ENCODE measurements around the gene TSHZ2.
"Not testable (repeated sequence)": the region's sequence is repeated elsewhere in the genome, so short reads cannot be mapped to it uniquely, and the experiment has no call there.

DNA sequence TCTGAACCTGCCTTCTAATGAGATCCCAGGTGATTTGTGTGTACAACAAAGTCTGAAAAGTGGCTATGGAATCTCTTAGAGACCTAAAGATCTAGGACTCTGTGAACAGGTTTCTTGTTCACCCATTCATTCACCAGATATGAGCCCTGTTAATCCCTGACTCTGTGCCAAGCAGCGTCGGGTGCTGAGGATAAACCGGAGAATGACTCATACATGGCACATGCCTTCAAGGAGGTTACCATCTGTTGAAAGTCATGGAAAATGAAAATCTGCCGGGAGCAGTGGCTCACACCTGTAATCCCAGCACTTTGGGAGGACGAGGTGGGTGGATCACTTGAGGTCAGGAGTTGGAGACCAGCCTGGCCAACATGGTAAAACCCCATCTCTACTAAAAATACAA, 549.3 kb downstream of the TSHZ2 start:
- TF ChIP-seq, protein P1, sequence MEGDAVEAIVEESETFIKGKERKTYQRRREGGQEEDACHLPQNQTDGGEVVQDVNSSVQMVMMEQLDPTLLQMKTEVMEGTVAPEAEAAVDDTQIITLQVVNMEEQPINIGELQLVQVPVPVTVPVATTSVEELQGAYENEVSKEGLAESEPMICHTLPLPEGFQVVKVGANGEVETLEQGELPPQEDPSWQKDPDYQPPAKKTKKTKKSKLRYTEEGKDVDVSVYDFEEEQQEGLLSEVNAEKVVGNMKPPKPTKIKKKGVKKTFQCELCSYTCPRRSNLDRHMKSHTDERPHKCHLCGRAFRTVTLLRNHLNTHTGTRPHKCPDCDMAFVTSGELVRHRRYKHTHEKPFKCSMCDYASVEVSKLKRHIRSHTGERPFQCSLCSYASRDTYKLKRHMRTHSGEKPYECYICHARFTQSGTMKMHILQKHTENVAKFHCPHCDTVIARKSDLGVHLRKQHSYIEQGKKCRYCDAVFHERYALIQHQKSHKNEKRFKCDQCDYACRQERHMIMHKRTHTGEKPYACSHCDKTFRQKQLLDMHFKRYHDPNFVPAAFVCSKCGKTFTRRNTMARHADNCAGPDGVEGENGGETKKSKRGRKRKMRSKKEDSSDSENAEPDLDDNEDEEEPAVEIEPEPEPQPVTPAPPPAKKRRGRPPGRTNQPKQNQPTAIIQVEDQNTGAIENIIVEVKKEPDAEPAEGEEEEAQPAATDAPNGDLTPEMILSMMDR (IDR thresholded peaks at IDR 0.05; ENCODE audit: low read length), result not testable (repeated sequence)
- not testable (repeated sequence) for TF ChIP-seq EZH2 (IDR thresholded peaks at IDR 0.05; ENCODE audit: borderline replicate concordance, low read length)

Data from OCI-LY1 (cell line).